GM23338 (cell line): ENCODE results near the gene TBK1.

Experiments used
- EZH2 ChIP-seq: fragments of 200-600 bp; sonication (generic); IDR thresholded peaks from one replicate; pipeline ENCODE4 v1.8.0; 2017; ENCODE audit warnings: antibody characterized with exemption, mild to moderate bottlenecking, low read depth; ENCODE audit not compliant: unreplicated experiment
- EZH2phosphoT487 ChIP-seq: fragments of 200-600 bp; sonication (generic); IDR thresholded peaks from one replicate; pipeline ENCODE4 v1.8.1; 2018; ENCODE audit warnings: antibody characterized with exemption; ENCODE audit not compliant: unreplicated experiment
- NANOG ChIP-seq: IDR thresholded peaks from 2 replicates; pipeline ENCODE4 v1.6.1; 2016; ENCODE audit warnings: antibody characterized with exemption, borderline replicate concordance
- POLR2AphosphoS5 ChIP-seq: IDR thresholded peaks from 2 replicates; pipeline ENCODE4 v1.6.1; 2016; ENCODE audit warnings: antibody characterized with exemption, low read depth
- TF ChIP-seq, protein P1 (sequence below), 2 experiments: fragments of 200-600 bp in 1 of 2; sonication (generic) in 1 of 2; conservative IDR thresholded peaks; 2 replicates each; pipeline versions ENCODE4 v1.5.1 to v1.6.1; 2016 to 2017; ENCODE audit warnings: antibody characterized with exemption in 2 of 2, low read depth in 2 of 2, mild to moderate bottlenecking in 2 of 2, moderate library complexity in 1 of 2
- TF ChIP-seq, protein P2 (sequence below): IDR thresholded peaks from one replicate; pipeline ENCODE4 v1.6.1; 2018; ENCODE audit warnings: antibody characterized with exemption; ENCODE audit not compliant: unreplicated experiment

DNA sequence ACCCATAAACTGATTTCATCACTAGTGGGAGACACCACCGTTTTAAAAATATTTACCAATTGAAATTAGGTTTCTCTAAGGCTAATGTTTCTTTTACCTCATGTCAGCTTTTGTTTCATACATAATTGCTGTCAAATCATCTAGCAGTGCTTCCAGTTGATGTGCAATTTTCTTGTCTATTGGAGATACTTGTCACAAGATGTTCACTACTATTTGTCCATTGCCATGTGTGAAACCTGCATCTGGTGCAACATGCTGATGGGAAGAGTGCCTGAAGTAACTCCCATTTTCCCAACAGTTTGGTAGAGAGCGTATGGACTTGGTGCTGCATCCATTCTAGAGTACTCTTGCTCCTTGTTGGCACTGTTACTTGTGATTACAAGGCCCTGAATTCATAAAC is 38.0 kb upstream of the TBK1 start:
- TF ChIP-seq, protein P1, sequence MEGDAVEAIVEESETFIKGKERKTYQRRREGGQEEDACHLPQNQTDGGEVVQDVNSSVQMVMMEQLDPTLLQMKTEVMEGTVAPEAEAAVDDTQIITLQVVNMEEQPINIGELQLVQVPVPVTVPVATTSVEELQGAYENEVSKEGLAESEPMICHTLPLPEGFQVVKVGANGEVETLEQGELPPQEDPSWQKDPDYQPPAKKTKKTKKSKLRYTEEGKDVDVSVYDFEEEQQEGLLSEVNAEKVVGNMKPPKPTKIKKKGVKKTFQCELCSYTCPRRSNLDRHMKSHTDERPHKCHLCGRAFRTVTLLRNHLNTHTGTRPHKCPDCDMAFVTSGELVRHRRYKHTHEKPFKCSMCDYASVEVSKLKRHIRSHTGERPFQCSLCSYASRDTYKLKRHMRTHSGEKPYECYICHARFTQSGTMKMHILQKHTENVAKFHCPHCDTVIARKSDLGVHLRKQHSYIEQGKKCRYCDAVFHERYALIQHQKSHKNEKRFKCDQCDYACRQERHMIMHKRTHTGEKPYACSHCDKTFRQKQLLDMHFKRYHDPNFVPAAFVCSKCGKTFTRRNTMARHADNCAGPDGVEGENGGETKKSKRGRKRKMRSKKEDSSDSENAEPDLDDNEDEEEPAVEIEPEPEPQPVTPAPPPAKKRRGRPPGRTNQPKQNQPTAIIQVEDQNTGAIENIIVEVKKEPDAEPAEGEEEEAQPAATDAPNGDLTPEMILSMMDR (conservative IDR thresholded peaks at IDR 0.05; ENCODE audit: low read depth in 2 of 2) = no peak
- no peak for TF ChIP-seq EZH2phosphoT487
- TF ChIP-seq POLR2AphosphoS5 = no peak
- TF ChIP-seq, protein P2, sequence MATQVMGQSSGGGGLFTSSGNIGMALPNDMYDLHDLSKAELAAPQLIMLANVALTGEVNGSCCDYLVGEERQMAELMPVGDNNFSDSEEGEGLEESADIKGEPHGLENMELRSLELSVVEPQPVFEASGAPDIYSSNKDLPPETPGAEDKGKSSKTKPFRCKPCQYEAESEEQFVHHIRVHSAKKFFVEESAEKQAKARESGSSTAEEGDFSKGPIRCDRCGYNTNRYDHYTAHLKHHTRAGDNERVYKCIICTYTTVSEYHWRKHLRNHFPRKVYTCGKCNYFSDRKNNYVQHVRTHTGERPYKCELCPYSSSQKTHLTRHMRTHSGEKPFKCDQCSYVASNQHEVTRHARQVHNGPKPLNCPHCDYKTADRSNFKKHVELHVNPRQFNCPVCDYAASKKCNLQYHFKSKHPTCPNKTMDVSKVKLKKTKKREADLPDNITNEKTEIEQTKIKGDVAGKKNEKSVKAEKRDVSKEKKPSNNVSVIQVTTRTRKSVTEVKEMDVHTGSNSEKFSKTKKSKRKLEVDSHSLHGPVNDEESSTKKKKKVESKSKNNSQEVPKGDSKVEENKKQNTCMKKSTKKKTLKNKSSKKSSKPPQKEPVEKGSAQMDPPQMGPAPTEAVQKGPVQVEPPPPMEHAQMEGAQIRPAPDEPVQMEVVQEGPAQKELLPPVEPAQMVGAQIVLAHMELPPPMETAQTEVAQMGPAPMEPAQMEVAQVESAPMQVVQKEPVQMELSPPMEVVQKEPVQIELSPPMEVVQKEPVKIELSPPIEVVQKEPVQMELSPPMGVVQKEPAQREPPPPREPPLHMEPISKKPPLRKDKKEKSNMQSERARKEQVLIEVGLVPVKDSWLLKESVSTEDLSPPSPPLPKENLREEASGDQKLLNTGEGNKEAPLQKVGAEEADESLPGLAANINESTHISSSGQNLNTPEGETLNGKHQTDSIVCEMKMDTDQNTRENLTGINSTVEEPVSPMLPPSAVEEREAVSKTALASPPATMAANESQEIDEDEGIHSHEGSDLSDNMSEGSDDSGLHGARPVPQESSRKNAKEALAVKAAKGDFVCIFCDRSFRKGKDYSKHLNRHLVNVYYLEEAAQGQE = no peak
- TF ChIP-seq EZH2 = no peak
- no peak for TF ChIP-seq NANOG
